A549 (cell line): ENCODE measurements around the gene DFFB. TPM values are rescaled to one million over a fixed set of nuclear protein-coding genes. Genes with fewer than 3 reads are reported as not detected.

ENCODE experiments used
- ATAC-seq, 2 experiments: fragments of 200-7000 bp in 1 of 2; fragments of >200 bp in 1 of 2; cut with Nextera tagmentation in 1 of 2; cut with Tn5 transposase in 1 of 2; 3 replicates each; pipeline versions ENCODE4 v1.8.0 to v1.9.1; 2018 to 2020; ENCODE audit warnings: mild to moderate bottlenecking in 1 of 2, moderate library complexity in 1 of 2
- CTCF ChIA-PET: fragments of 300-600 bp; sonication (Branson Sonifier 250); formaldehyde crosslinking; extraction: SDS; loops from one replicate; lab custom pipeline; 2021; ENCODE audit warnings: antibody characterized with exemption, inconsistent platforms; lab: Yijun Ruan, JAX
- POLR2A ChIA-PET: fragments of 350-600 bp; formaldehyde crosslinking; extraction: SDS; loops from one replicate; lab custom pipeline; 2021; ENCODE audit warnings: antibody characterized with exemption, inconsistent platforms; lab: Yijun Ruan, JAX
- DNase-seq, 2 experiments: peaks; one replicate each; pipeline versions ENCODE4 v3.0.0 to v3.0.0-alpha.2; 2011 to 2016; ENCODE audit warnings: low read depth in 1 of 2, low spot score in 1 of 2
- FAIRE-seq: peaks from 2 replicates; lab custom pipeline; 2011; peaks lifted over from hg19 to GRCh38; lab: Jason Lieb, UNC
- H3K27ac ChIP-seq, 2 experiments: fragments of >200 bp; sonication (Bioruptor Twin); formaldehyde crosslinking; 3 replicates each; pipeline ENCODE4 v1.5.1; 2016 to 2017
- H3K4me1 ChIP-seq: fragments of >200 bp; sonication (Bioruptor Twin); formaldehyde crosslinking; 3 replicates; pipeline ENCODE4 v1.6.1; 2016
- H3K4me2 ChIP-seq: fragments of >200 bp; sonication (Bioruptor Twin); formaldehyde crosslinking; 3 replicates; pipeline ENCODE4 v1.6.1; 2016
- H3K4me3 ChIP-seq: fragments of >200 bp; sonication (Bioruptor Twin); formaldehyde crosslinking; 3 replicates; pipeline ENCODE4 v1.5.1; 2016
- H3K9me3 ChIP-seq: fragments of >200 bp; sonication (Bioruptor Twin); formaldehyde crosslinking; 3 replicates; pipeline ENCODE4 v1.6.1; 2016
- CBX2 ChIP-seq: fragments of 200-600 bp; sonication (generic); IDR thresholded peaks from 2 replicates; pipeline ENCODE4 v1.6.1; 2016; ENCODE audit warnings: low read depth, mild to moderate bottlenecking, borderline replicate concordance
- CHD4 ChIP-seq: fragments of 200-600 bp; sonication (generic); IDR thresholded peaks from 2 replicates; pipeline ENCODE4 v1.6.1; 2016; ENCODE audit warnings: antibody characterized with exemption, mild to moderate bottlenecking, borderline replicate concordance
- GATA3 ChIP-seq: IDR thresholded peaks from 2 replicates; pipeline ENCODE4 v1.6.1; 2012; ENCODE audit warnings: borderline replicate concordance
- HDAC2 ChIP-seq: fragments of 200-600 bp; sonication (generic); IDR thresholded peaks from 2 replicates; pipeline ENCODE4 v1.6.1; 2016
- HOXB13 ChIP-seq: fragments of 250-450 bp; sonication (Bioruptor Pico); IDR thresholded peaks from 2 replicates; pipeline ENCODE4 v1.5.0; 2020; ENCODE audit warnings: low read depth, mild to moderate bottlenecking, moderate library complexity
- HOXB5 ChIP-seq: fragments of 250-450 bp; sonication (Bioruptor Pico); IDR thresholded peaks from 2 replicates; pipeline ENCODE4 v1.5.0; 2020; ENCODE audit warnings: mild to moderate bottlenecking, moderate library complexity
- JUN ChIP-seq, 2 experiments: fragments of >200 bp; sonication (Bioruptor Twin); formaldehyde crosslinking; IDR thresholded peaks; 2 replicates in 1 of 2; 3 replicates in 1 of 2; pipeline ENCODE4 v1.6.1; 2016 to 2017
- JUNB ChIP-seq: fragments of >200 bp; sonication (Bioruptor Twin); formaldehyde crosslinking; IDR thresholded peaks from 2 replicates; pipeline ENCODE4 v1.6.1; 2016
- NPAS2 ChIP-seq: fragments of 250-450 bp; sonication (Bioruptor Pico); IDR thresholded peaks from 2 replicates; pipeline ENCODE4 v1.8.0; 2022; ENCODE audit warnings: mild to moderate bottlenecking, moderate library complexity, borderline replicate concordance
- POLR2A ChIP-seq: IDR thresholded peaks from 2 replicates; pipeline ENCODE4 v1.6.1; 2012; ENCODE audit warnings: mild to moderate bottlenecking, low read length
- RAD21 ChIP-seq, 2 experiments: fragments of >200 bp in 1 of 2; sonication (Bioruptor Twin) in 1 of 2; formaldehyde crosslinking in 1 of 2; IDR thresholded peaks in 1 of 2; conservative IDR thresholded peaks in 1 of 2; 2 replicates in 1 of 2; 3 replicates in 1 of 2; pipeline ENCODE4 v1.6.1; 2012 to 2018; ENCODE audit warnings: inconsistent platforms in 1 of 2
- RARB ChIP-seq: fragments of 250-450 bp; sonication (Bioruptor Pico); IDR thresholded peaks from 2 replicates; pipeline ENCODE4 v1.8.0; 2021; ENCODE audit warnings: mild to moderate bottlenecking, moderate library complexity
- RCOR1 ChIP-seq: fragments of 150-350 bp; IDR thresholded peaks from 2 replicates; pipeline ENCODE4 v1.6.1; 2014; ENCODE audit warnings: antibody characterized with exemption, low read length, low read depth
- SMC3 ChIP-seq: fragments of >200 bp; sonication (Bioruptor Twin); formaldehyde crosslinking; IDR thresholded peaks from 3 replicates; pipeline ENCODE4 v1.6.1; 2018; ENCODE audit warnings: inconsistent platforms
- ZC3H11A ChIP-seq: fragments of 450-650 bp; IDR thresholded peaks from 2 replicates; pipeline ENCODE4 v1.6.1; 2014; ENCODE audit warnings: antibody characterized with exemption, mild to moderate bottlenecking
- WGBS: methylation state at CpG from one replicate; pipeline ENCODE4 v1.1.6; 2017; ENCODE audit errors: missing lambda C conversion rate; 5-methylcytosine and 5-hydroxymethylcytosine counted together
- polyA plus RNA-seq, 4 experiments: library from polyadenylated mRNA; depleted of rRNA in 3 of 4; stranded (reverse); fragments of >200 nt; fragmentation: RNase III in 1 of 4; extraction: RNeasy Plus Mini Kit Qiagen cat#74134 plus additional on column Dnase treatment in 1 of 4; gene quantifications; 2 replicates in 3 of 4; 3 replicates in 1 of 4; pipeline ENCODE4 v1.2.3, GENCODE V29; 2011 to 2017
- TF ChIP-seq, protein P1 (sequence below): fragments of 200-600 bp; sonication (generic); IDR thresholded peaks from 2 replicates; pipeline ENCODE4 v1.6.1; 2016; ENCODE audit warnings: antibody characterized with exemption, mild to moderate bottlenecking, moderate library complexity
- TF ChIP-seq, protein P2 (sequence below): fragments of >200 bp; sonication (Bioruptor Twin); formaldehyde crosslinking; IDR thresholded peaks from 3 replicates; pipeline ENCODE4 v1.6.1; 2016
- TF ChIP-seq, protein P3 (sequence below): fragments of 250-450 bp; sonication (Bioruptor Pico); IDR thresholded peaks from 2 replicates; pipeline ENCODE4 v1.5.0; 2021; ENCODE audit warnings: mild to moderate bottlenecking, moderate library complexity, borderline replicate concordance
- TF ChIP-seq, protein P4 (sequence below): IDR thresholded peaks from 2 replicates; pipeline ENCODE4 v1.6.1; 2012
- TF ChIP-seq, protein P5 (sequence below): fragments of 450-650 bp; IDR thresholded peaks from 2 replicates; pipeline ENCODE4 v1.6.1; 2014; ENCODE audit warnings: antibody characterized with exemption
- TF ChIP-seq, protein P6 (sequence below): IDR thresholded peaks from 2 replicates; pipeline ENCODE4 v1.6.1; 2012; ENCODE audit warnings: low read depth, borderline replicate concordance
- TF ChIP-seq, protein P7 (sequence below): fragments of 250-450 bp; sonication (Bioruptor Pico); IDR thresholded peaks from 2 replicates; pipeline ENCODE4 v1.5.0; 2020; ENCODE audit warnings: low read depth, mild to moderate bottlenecking, moderate library complexity

DFFB gene
- polyA plus RNA-seq, 2 of the 4 experiments (the other 2 are of a cell fraction) = 2.5 to 3.7 TPM

DNA sequence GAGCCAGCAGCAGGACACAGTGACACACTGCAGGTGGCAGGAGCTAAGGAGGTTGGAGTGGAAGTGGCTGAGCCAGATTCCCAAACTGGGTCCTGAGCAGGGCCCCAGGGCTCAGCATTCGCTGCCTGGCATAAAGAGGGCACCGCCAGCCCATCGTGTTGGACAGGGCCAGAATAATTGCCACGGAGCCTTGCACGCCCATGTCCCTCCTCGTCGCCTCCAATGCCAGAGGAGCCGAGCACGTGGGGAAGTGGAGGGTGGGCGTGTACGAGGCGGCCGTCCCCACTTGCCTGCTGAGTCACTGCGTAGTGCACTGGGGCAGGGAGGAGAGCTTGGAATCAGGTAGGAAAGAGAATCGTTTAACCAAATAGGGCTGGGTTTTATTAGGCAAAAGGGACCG lies 34.9 kb upstream of the DFFB start:
- CTCF ChIA-PET = no interaction called here
- FAIRE-seq (no peak), ATAC-seq (no peak), DNase-seq (no peak)
- H3K4me3 ChIP-seq = no peak overlapping the region
- TF ChIP-seq, protein P1, sequence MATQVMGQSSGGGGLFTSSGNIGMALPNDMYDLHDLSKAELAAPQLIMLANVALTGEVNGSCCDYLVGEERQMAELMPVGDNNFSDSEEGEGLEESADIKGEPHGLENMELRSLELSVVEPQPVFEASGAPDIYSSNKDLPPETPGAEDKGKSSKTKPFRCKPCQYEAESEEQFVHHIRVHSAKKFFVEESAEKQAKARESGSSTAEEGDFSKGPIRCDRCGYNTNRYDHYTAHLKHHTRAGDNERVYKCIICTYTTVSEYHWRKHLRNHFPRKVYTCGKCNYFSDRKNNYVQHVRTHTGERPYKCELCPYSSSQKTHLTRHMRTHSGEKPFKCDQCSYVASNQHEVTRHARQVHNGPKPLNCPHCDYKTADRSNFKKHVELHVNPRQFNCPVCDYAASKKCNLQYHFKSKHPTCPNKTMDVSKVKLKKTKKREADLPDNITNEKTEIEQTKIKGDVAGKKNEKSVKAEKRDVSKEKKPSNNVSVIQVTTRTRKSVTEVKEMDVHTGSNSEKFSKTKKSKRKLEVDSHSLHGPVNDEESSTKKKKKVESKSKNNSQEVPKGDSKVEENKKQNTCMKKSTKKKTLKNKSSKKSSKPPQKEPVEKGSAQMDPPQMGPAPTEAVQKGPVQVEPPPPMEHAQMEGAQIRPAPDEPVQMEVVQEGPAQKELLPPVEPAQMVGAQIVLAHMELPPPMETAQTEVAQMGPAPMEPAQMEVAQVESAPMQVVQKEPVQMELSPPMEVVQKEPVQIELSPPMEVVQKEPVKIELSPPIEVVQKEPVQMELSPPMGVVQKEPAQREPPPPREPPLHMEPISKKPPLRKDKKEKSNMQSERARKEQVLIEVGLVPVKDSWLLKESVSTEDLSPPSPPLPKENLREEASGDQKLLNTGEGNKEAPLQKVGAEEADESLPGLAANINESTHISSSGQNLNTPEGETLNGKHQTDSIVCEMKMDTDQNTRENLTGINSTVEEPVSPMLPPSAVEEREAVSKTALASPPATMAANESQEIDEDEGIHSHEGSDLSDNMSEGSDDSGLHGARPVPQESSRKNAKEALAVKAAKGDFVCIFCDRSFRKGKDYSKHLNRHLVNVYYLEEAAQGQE = no peak
- TF ChIP-seq RCOR1 (no peak), POLR2A (no peak), CHD4 (no peak)
- TF ChIP-seq, protein P2, sequence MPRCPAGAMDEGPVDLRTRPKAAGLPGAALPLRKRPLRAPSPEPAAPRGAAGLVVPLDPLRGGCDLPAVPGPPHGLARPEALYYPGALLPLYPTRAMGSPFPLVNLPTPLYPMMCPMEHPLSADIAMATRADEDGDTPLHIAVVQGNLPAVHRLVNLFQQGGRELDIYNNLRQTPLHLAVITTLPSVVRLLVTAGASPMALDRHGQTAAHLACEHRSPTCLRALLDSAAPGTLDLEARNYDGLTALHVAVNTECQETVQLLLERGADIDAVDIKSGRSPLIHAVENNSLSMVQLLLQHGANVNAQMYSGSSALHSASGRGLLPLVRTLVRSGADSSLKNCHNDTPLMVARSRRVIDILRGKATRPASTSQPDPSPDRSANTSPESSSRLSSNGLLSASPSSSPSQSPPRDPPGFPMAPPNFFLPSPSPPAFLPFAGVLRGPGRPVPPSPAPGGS = no peak
- TF ChIP-seq, all 56 proteins: peak for 0
- 95% methylated on average over 13 of the region's 16 CpGs for WGBS
- Histone ChIP-seq H3K4me2 (no peak overlapping the region), H3K9me3 (no peaks in the 10 kb centered on the region), H3K4me1 (no peaks in the 10 kb centered on the region), H3K27ac (no peak overlapping the region)
- POLR2A ChIA-PET = no interaction called here

DNA sequence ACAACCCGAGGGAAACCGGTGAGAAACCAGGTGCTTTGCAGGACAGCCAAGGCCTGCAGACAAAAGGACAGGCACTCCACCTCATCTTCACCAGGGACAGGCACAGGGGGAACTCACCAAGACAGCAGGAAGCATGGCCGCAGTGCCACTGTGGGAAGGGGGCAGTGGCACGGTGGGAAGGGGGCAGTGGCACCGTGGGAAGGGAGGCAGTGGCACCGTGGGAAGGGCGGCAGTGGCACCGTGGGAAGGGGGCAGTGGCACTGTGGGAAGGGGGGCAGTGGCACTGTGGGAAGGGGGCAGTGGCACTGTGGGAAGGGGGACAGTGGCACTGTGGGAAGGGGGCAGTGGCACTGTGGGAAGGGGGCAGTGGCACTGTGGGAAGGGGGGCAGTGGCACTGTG lies 32.6 kb upstream of the DFFB start:
- TF ChIP-seq HOXB13 (CRISPR knock-in tag) (no peak), JUN (IDR thresholded peaks at IDR 0.05) (no peak), ZC3H11A (no peak), CBX2 (no peak), POLR2A (no peak), JUNB (no peak)
- TF ChIP-seq, protein P3, sequence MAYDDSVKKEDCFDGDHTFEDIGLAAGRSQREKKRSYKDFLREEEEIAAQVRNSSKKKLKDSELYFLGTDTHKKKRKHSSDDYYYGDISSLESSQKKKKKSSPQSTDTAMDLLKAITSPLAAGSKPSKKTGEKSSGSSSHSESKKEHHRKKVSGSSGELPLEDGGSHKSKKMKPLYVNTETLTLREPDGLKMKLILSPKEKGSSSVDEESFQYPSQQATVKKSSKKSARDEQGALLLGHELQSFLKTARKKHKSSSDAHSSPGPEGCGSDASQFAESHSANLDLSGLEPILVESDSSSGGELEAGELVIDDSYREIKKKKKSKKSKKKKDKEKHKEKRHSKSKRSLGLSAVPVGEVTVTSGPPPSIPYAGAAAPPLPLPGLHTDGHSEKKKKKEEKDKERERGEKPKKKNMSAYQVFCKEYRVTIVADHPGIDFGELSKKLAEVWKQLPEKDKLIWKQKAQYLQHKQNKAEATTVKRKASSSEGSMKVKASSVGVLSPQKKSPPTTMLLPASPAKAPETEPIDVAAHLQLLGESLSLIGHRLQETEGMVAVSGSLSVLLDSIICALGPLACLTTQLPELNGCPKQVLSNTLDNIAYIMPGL (CRISPR knock-in tag) = no peak
- TF ChIP-seq, protein P4, sequence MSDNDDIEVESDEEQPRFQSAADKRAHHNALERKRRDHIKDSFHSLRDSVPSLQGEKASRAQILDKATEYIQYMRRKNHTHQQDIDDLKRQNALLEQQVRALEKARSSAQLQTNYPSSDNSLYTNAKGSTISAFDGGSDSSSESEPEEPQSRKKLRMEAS = no peak
- TF ChIP-seq, all 56 proteins: peak for 0
- Histone ChIP-seq H3K4me3 (no peak overlapping the region), H3K4me2 (no peak overlapping the region), H3K4me1 (no peaks in the 10 kb centered on the region), H3K9me3 (no peaks in the 10 kb centered on the region), H3K27ac (no peak overlapping the region)
- FAIRE-seq (no peak), ATAC-seq (no peak), DNase-seq (no peak)
- ChIA-PET POLR2A (no interaction called here), CTCF (no interaction called here)
- WGBS = 76% methylated on average over 4 of the region's 8 CpGs

DNA sequence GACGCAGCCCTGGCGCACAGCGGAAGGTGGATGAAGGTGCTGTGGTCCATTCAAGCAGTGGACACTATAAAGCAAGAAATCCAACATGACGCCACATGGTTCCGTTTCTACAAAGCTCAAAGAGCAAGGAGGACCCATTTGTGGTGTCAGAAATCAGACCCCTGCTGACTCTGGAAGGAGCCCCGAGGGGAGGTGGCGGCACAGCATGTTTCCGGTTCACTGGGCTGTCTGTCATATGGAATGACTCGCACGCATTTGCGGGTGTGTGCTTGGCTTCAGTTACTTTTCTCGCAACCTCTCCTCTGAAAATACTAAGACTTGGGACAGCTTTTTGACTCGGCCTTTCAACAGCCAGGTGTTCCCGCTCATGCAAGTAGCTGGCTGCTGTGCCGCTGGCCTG lies 31.9 kb upstream of the DFFB start:
- TF ChIP-seq RAD21 (conservative IDR thresholded peaks at IDR 0.05 in 1 of 2, IDR thresholded peaks at IDR 0.05 in 1 of 2) = no peak
- TF ChIP-seq HOXB5 (CRISPR knock-in tag) = no peak
- TF ChIP-seq, protein P5, sequence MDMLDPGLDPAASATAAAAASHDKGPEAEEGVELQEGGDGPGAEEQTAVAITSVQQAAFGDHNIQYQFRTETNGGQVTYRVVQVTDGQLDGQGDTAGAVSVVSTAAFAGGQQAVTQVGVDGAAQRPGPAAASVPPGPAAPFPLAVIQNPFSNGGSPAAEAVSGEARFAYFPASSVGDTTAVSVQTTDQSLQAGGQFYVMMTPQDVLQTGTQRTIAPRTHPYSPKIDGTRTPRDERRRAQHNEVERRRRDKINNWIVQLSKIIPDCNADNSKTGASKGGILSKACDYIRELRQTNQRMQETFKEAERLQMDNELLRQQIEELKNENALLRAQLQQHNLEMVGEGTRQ = no peak
- TF ChIP-seq GATA3 = no peak
- no peak for TF ChIP-seq NPAS2 (CRISPR knock-in tag)
- TF ChIP-seq, protein P6, sequence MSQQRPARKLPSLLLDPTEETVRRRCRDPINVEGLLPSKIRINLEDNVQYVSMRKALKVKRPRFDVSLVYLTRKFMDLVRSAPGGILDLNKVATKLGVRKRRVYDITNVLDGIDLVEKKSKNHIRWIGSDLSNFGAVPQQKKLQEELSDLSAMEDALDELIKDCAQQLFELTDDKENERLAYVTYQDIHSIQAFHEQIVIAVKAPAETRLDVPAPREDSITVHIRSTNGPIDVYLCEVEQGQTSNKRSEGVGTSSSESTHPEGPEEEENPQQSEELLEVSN = no peak
- TF ChIP-seq ZC3H11A = no peak
- TF ChIP-seq, protein P7, sequence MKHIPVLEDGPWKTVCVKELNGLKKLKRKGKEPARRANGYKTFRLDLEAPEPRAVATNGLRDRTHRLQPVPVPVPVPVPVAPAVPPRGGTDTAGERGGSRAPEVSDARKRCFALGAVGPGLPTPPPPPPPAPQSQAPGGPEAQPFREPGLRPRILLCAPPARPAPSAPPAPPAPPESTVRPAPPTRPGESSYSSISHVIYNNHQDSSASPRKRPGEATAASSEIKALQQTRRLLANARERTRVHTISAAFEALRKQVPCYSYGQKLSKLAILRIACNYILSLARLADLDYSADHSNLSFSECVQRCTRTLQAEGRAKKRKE (CRISPR knock-in tag) = no peak
- no peak for TF ChIP-seq HDAC2
- no peak for TF ChIP-seq SMC3
- TF ChIP-seq RARB (CRISPR knock-in tag) = no peak
- FAIRE-seq (no peak), ATAC-seq (no peak), DNase-seq (no peak)
- Histone ChIP-seq H3K4me3 (no peak overlapping the region), H3K4me1 (no peaks in the 10 kb centered on the region), H3K27ac (no peak overlapping the region), H3K9me3 (no peaks in the 10 kb centered on the region), H3K4me2 (no peak overlapping the region)
- WGBS = 91% methylated on average over 14 of the region's 15 CpGs
- POLR2A ChIA-PET = no interaction called here
- CTCF ChIA-PET = no interaction called here
